ENCODE data around the gene CEP104. TPM values are rescaled to one million over a fixed set of nuclear protein-coding genes. Genes with fewer than 3 reads are reported as not detected.

Gene CEP104
- polyA plus RNA-seq, 1 donor, result 19.7 TPM

- no peak for DNase-seq (ENCODE audit: low read depth)
These were observed 78.3 kb downstream of the CEP104 start for GRCh38 chr1:3778590-3779264.

- DNase-seq (ENCODE audit: low read depth), result no peak
These were observed 79.1 kb downstream of the CEP104 start for GRCh38 chr1:3777647-3778589.

GRCh38 chr1:3777078-3777547 is 79.9 kb downstream of the CEP104 start:
- no peak for DNase-seq (ENCODE audit: low read depth)

- no peak for DNase-seq (ENCODE audit: low read depth)
These were observed 80.6 kb downstream of the CEP104 start for GRCh38 chr1:3776231-3776961.

- DNase-seq (ENCODE audit: low read depth), result no peak
These were observed 81.4 kb downstream of the CEP104 start for GRCh38 chr1:3775490-3776230.

GRCh38 chr1:3774946-3775489 is 82.0 kb downstream of the CEP104 start:
- no peak for DNase-seq (ENCODE audit: low read depth)

- DNase-seq (ENCODE audit: low read depth), result no peak
These were observed 82.6 kb downstream of the CEP104 start for GRCh38 chr1:3774276-3774945.

GRCh38 chr1:3773572-3774275 is 83.3 kb downstream of the CEP104 start:
- DNase-seq (ENCODE audit: low read depth), result no peak

- no peak for DNase-seq (ENCODE audit: low read depth)
These were observed 84.1 kb downstream of the CEP104 start, which contains the start of gene SMIM1 for GRCh38 chr1:3772715-3773571. SMIM1 (plus strand) TSS chr1:3772749; CDS start chr1:3775374, 2,625 bp downstream.

- DNase-seq (ENCODE audit: low read depth), result no peak
These were observed 84.8 kb downstream of the CEP104 start for GRCh38 chr1:3772027-3772714.

- no peak for DNase-seq (ENCODE audit: low read depth)
These were observed 85.6 kb downstream of the CEP104 start for GRCh38 chr1:3771108-3772026.

GRCh38 chr1:3770047-3770765 is 86.8 kb downstream of the CEP104 start:
- no peak for DNase-seq (ENCODE audit: low read depth)

- no peak for DNase-seq (ENCODE audit: low read depth)
These were observed 88.1 kb downstream of the CEP104 start for GRCh38 chr1:3768811-3769390.

- no peak for DNase-seq (ENCODE audit: low read depth)
These were observed 89.6 kb downstream of the CEP104 start for GRCh38 chr1:3767328-3767925.

GRCh38 chr1:3763351-3764125 is 93.5 kb downstream of the CEP104 start:
- DNase-seq (ENCODE audit: low read depth), result no peak

Data from forelimb muscle (tissue), 1 donor.